ENCODE data around the gene NCAM2. TPM values are rescaled to one million over a fixed set of nuclear protein-coding genes. Genes with fewer than 3 reads are reported as not detected.

Gene NCAM2
- total and polyA plus RNA-seq, 2 of the 4 experiments (the other 2 are of a cell fraction) = 2.7 to 5.0 TPM

- Histone ChIP-seq H3K27ac (ENCODE audit: insufficient read depth, low read length) (no peak overlapping the region), H3K36me3 (ENCODE audit: control insufficient read depth, insufficient read depth, low read length) (no peaks in the 10 kb centered on the region), H3K23ac (ENCODE audit: low read depth, low read length) (no peak overlapping the region), H4K20me1 (ENCODE audit: insufficient read depth, low read length) (no peaks in the 10 kb centered on the region), H3K14ac (replicated peaks; ENCODE audit: low read depth, low read length) (no peak overlapping the region), H2AK5ac (ENCODE audit: low read depth, low read length) (no peak overlapping the region), H2AFZ (replicated peaks; ENCODE audit: low read length, poor library complexity) (no peak overlapping the region), H2BK120ac (ENCODE audit: low read depth, low read length) (no peak overlapping the region), H3K4me1 (ENCODE audit: control insufficient read depth, insufficient read depth, low read length) (no peaks in the 10 kb centered on the region), H3K9me3 (ENCODE audit: control insufficient read depth, insufficient read depth, low read length) (no peaks in the 10 kb centered on the region), H3K79me1 (ENCODE audit: low read depth in 1 of 2, low read length in 2 of 2) (no peaks in the 10 kb centered on the region), H3K56ac (ENCODE audit: extremely low read depth, insufficient read depth, low read length) (no peak overlapping the region), H3K9ac (ENCODE audit: low read depth, low read length) (no peak overlapping the region), H2BK20ac (ENCODE audit: low read depth, low read length) (no peak overlapping the region), H4K8ac (ENCODE audit: low read depth in 2 of 2, low read length in 2 of 2) (no peak overlapping the region), H3K9me1 (ENCODE audit: insufficient read depth, low read length) (no peaks in the 10 kb centered on the region), H2BK15ac (ENCODE audit: low read depth, low read length) (no peak overlapping the region), H2BK5ac (ENCODE audit: low read depth, low read length, poor library complexity, severe bottlenecking) (no peak overlapping the region), H4K5ac (ENCODE audit: low read depth, low read length) (no peak overlapping the region), H4K91ac (ENCODE audit: insufficient read depth, low read depth, low read length) (no peak overlapping the region), H3K4me3 (ENCODE audit: insufficient read depth, low read depth, low read length) (no peak overlapping the region), H3K4me2 (ENCODE audit: low read depth, low read length) (no peak overlapping the region), H2AK9ac (replicated peaks; ENCODE audit: low read depth, low read length, poor library complexity) (no peak overlapping the region), H3K27me3 (ENCODE audit: control insufficient read depth, insufficient read depth, low read length) (no peaks in the 10 kb centered on the region), H3K4ac (ENCODE audit: low read depth, low read length) (no peak overlapping the region), H3K18ac (ENCODE audit: low read depth, low read length) (no peak overlapping the region)
- 94% methylated on average over 3 of the region's 8 CpGs; no CpG with 5 or more reads in 1 of the 2 experiments for WGBS, 2 experiments (ENCODE audit: extremely low coverage in 2 of 2, insufficient read length in 1 of 2)
- CTCF ChIA-PET = no interaction called here
- DNase-seq (no peak), ATAC-seq (ENCODE audit: low read depth) (no peak)
- intact Hi-C loops (cut with micrococcal nuclease) (no loop called here), in situ Hi-C loops (cut with MboI; ENCODE audit: low sequenced_read_pairs) (no loop called here), dilution Hi-C loops (cut with HindIII; ENCODE audit: low sequenced_read_pairs, unreplicated experiment) (no loop called here)
- no TSS peak for BruUV-seq (replicated peaks)
- POLR2A ChIA-PET (ENCODE audit: unreplicated experiment) = no interaction called here
- TF ChIP-seq CEBPB (IDR thresholded peaks at IDR 0.05; ENCODE audit: low read depth, low read length) = no peak
- TF ChIP-seq, protein P1, sequence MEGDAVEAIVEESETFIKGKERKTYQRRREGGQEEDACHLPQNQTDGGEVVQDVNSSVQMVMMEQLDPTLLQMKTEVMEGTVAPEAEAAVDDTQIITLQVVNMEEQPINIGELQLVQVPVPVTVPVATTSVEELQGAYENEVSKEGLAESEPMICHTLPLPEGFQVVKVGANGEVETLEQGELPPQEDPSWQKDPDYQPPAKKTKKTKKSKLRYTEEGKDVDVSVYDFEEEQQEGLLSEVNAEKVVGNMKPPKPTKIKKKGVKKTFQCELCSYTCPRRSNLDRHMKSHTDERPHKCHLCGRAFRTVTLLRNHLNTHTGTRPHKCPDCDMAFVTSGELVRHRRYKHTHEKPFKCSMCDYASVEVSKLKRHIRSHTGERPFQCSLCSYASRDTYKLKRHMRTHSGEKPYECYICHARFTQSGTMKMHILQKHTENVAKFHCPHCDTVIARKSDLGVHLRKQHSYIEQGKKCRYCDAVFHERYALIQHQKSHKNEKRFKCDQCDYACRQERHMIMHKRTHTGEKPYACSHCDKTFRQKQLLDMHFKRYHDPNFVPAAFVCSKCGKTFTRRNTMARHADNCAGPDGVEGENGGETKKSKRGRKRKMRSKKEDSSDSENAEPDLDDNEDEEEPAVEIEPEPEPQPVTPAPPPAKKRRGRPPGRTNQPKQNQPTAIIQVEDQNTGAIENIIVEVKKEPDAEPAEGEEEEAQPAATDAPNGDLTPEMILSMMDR (conservative IDR thresholded peaks at IDR 0.05; ENCODE audit: low read depth, low read length) = no peak
These were observed 113.2 kb downstream of the NCAM2 start for GRCh38 chr21:21111309-21111920.
